HepG2 (cell line): ENCODE results near the gene CTAGE9. TPM values are rescaled to one million over a fixed set of nuclear protein-coding genes. Genes with fewer than 3 reads are reported as not detected.

Source experiments
- ATAC-seq: fragments of 200-7000 bp; cut with Tn5 transposase; 3 replicates; pipeline ENCODE4 v1.9.1; 2020; ENCODE audit warnings: mild to moderate bottlenecking, moderate library complexity
- BruUV-seq: library from RNA; stranded (reverse); fragments of 400-500 nt; replicated peaks from 2 replicates; lab custom pipeline; 2021; lab: Mats Ljungman, UMichigan
- CTCF ChIA-PET: fragments of 300-600 bp; formaldehyde crosslinking; extraction: SDS; loops from one replicate; lab custom pipeline; 2021; ENCODE audit warnings: low total read pairs, inconsistent platforms, low intra/inter-chr PET ratio; lab: Yijun Ruan, JAX
- POLR2A ChIA-PET: fragments of 350-600 bp; sonication (Branson Sonifier 250); formaldehyde crosslinking; loops from one replicate; lab custom pipeline; 2020; ENCODE audit warnings: antibody characterized with exemption, inconsistent platforms; lab: Yijun Ruan, JAX
- DNase-seq: peaks from one replicate; pipeline ENCODE4 v3.0.0-alpha.2; 2015; ENCODE audit warnings: low spot score
- FAIRE-seq: peaks from 3 replicates; lab custom pipeline; 2011; peaks lifted over from hg19 to GRCh38; lab: Jason Lieb, UNC
- H2AFZ ChIP-seq: one replicate; pipeline ENCODE4 v1.6.1; 2011; ENCODE audit warnings: low read length, inconsistent platforms
- H3K27ac ChIP-seq: fragments of 300-600 bp; 3 replicates; pipeline ENCODE4 v1.8.0; 2011; ENCODE audit warnings: mixed run types, mild to moderate bottlenecking, mixed read lengths, low read length, inconsistent platforms; ENCODE audit not compliant: insufficient read depth; ENCODE audit errors: extremely low read length
- H3K27me3 ChIP-seq, 2 experiments: fragments of 200-600 bp in 1 of 2; 2 replicates in 1 of 2; 3 replicates in 1 of 2; pipeline versions ENCODE4 v1.6.0 to v1.8.0; 2011; ENCODE audit warnings: low read length in 2 of 2, mild to moderate bottlenecking in 2 of 2, moderate library complexity in 2 of 2, inconsistent platforms in 1 of 2; ENCODE audit not compliant: insufficient read depth in 2 of 2, control insufficient read depth in 1 of 2
- H3K36me3 ChIP-seq, 2 experiments: fragments of 200-600 bp in 1 of 2; replicated peaks in 1 of 2; 2 replicates in 1 of 2; 3 replicates in 1 of 2; pipeline versions ENCODE4 v1.5.1 to v1.8.0; 2011; ENCODE audit warnings: low read length in 2 of 2, inconsistent platforms in 1 of 2; ENCODE audit not compliant: insufficient read depth in 2 of 2, control insufficient read depth in 1 of 2
- H3K4me1 ChIP-seq: 2 replicates; pipeline ENCODE4 v1.5.1; 2012; ENCODE audit warnings: low read length, inconsistent platforms; ENCODE audit not compliant: insufficient read depth
- H3K4me2 ChIP-seq: 2 replicates; pipeline ENCODE4 v1.6.0; 2011; ENCODE audit warnings: low read depth, low read length, inconsistent platforms
- H3K4me3 ChIP-seq, 3 experiments: fragments of 200-600 bp in 1 of 3; sonication (generic), shearing (Covaris generic) in 1 of 3; replicated peaks in 1 of 3; 2 replicates each; pipeline ENCODE4 v1.5.1; 2011 to 2016; ENCODE audit warnings: low read length in 3 of 3, inconsistent platforms in 2 of 3, low read depth in 2 of 3, mild to moderate bottlenecking in 2 of 3, control low read depth in 1 of 3, mixed read lengths in 1 of 3; ENCODE audit not compliant: insufficient read depth in 1 of 3
- H3K79me2 ChIP-seq: one replicate; pipeline ENCODE4 v1.6.1; 2011; ENCODE audit warnings: low read length, inconsistent platforms; ENCODE audit not compliant: insufficient read depth
- H3K9ac ChIP-seq: 2 replicates; pipeline ENCODE4 v1.6.0; 2011; ENCODE audit warnings: mild to moderate bottlenecking, low read depth, low read length, inconsistent platforms; ENCODE audit not compliant: insufficient read depth
- H3K9me3 ChIP-seq: 2 replicates; pipeline ENCODE4 v1.5.1; 2012; ENCODE audit warnings: mild to moderate bottlenecking, low read length
- H4K20me1 ChIP-seq: 2 replicates; pipeline ENCODE4 v1.6.0; 2011; ENCODE audit warnings: inconsistent platforms, mild to moderate bottlenecking, low read length, moderate library complexity; ENCODE audit not compliant: insufficient read depth
- BCL6 ChIP-seq: IDR thresholded peaks from 2 replicates; pipeline ENCODE4 v1.6.1; 2016; ENCODE audit warnings: missing genetic modification reagents, missing compliant biosample characterization
- GATAD2A ChIP-seq: IDR thresholded peaks from 2 replicates; pipeline ENCODE4 v1.6.1; 2016
- HNF1B ChIP-seq: sonication (generic); formaldehyde crosslinking; IDR thresholded peaks from 2 replicates; pipeline ENCODE4 v1.5.1; 2020; ENCODE audit warnings: mild to moderate bottlenecking, moderate library complexity, missing genetic modification reagents
- JARID2 ChIP-seq: sonication (generic); formaldehyde crosslinking; IDR thresholded peaks from 2 replicates; pipeline ENCODE4 v1.8.1; 2023; ENCODE audit warnings: missing genetic modification reagents, inconsistent platforms; ENCODE audit not compliant: insufficient replicate concordance
- WGBS: methylation state at CpG from one replicate; pipeline ENCODE4 v1.1.6; 2017; ENCODE audit warnings: low lambda C conversion rate; 5-methylcytosine and 5-hydroxymethylcytosine counted together
- in situ Hi-C: cut with HindIII; loops from 2 replicates; pipeline ENCODE4 v1.10.0; 2017; ENCODE audit warnings: low pct_unique_long_range_greater_than_20kb; ENCODE audit not compliant: extremely low pct_ligation_motif_present
- intact Hi-C: fragments of 100-400 bp; cut with micrococcal nuclease; formaldehyde crosslinking; loops from one replicate; pipeline ENCODE4 v1.10.0; 2022; ENCODE audit not compliant: unreplicated experiment
- polyA plus RNA-seq, 8 experiments: library from polyadenylated mRNA; depleted of rRNA in 3 of 8; stranded (reverse) in 7 of 8; unstranded in 1 of 8; fragments of >200 nt; fragmentation: Illumina TruSeq in 4 of 8; extraction: Trizol in 4 of 8; gene quantifications; 2 replicates each; pipeline versions ENCODE4 v1.2.1 to v1.2.3, GENCODE V29; 2011 to 2016; ENCODE audit warnings: low read depth in 4 of 8, missing spikeins in 1 of 8, mixed read lengths in 1 of 8; ENCODE audit not compliant: insufficient read depth in 1 of 8
- total RNA-seq, 5 experiments: library from RNA; depleted of rRNA; stranded (reverse); fragments of >200 nt; fragmentation: Illumina TruSeq; extraction: Trizol; gene quantifications; 2 replicates each; pipeline ENCODE4 v1.2.3, GENCODE V29; 2016; ENCODE audit warnings: low read depth in 1 of 5

CTAGE9 gene
- total and polyA plus RNA-seq, 2 of the 13 experiments (the other 11 are each of a cell fraction or from before 2014, with no cell fraction given) = not detected

- intact Hi-C loops (no loop called here), in situ Hi-C loops (no loop called here)
- Histone ChIP-seq H4K20me1 (no peaks in the 10 kb centered on the region), H3K27me3 (no peaks in the 10 kb centered on the region), H3K79me2 (no peaks in the 10 kb centered on the region), H3K4me3 (no peak overlapping the region), H2AFZ (no peak overlapping the region), H3K36me3 (peaks cover 13 to 61% of the 10 kb centered on the region in 2 experiments), H3K9me3 (peaks cover 9% of the 10 kb centered on the region), H3K27ac (peak overlapping the region; percentile 26), H3K4me2 (peak overlapping the region; percentile 3; the same call in 1 of the 2 replicates), H3K4me1 (peaks cover 28% of the 10 kb centered on the region), H3K9ac (no peak overlapping the region)
- ATAC-seq = no peak
- CTCF ChIA-PET = no interaction called here
- TF ChIP-seq BCL6 (CRISPR knock-in tag) (peak; percentile 58; the same call in 1 of the 2 replicates), JARID2 (CRISPR knock-in tag) (no peak)
- no peak for FAIRE-seq
- no TSS peak for BruUV-seq
- POLR2A ChIA-PET = no interaction called here
- WGBS = 97% methylated on average over 3 of the region's 3 CpGs
- no peak for DNase-seq
These were observed 17.6 kb upstream of the CTAGE9 start for GRCh38 chr6:131728296-131728939.

GRCh38 chr6:131727868-131728267 lies 17.1 kb upstream of the CTAGE9 start:
- Histone ChIP-seq H3K4me1 (peaks cover 28% of the 10 kb centered on the region), H3K9me3 (peaks cover 9% of the 10 kb centered on the region), H3K36me3 (peaks cover 15 to 63% of the 10 kb centered on the region in 2 experiments), H3K27ac (peak overlapping the region; percentile 26), H3K27me3 (no peaks in the 10 kb centered on the region), H2AFZ (no peak overlapping the region), H3K4me3 (no peak overlapping the region), H3K4me2 (no peak overlapping the region; the same call in 1 of the 2 replicates), H3K9ac (no peak overlapping the region), H3K79me2 (no peaks in the 10 kb centered on the region), H4K20me1 (no peaks in the 10 kb centered on the region)
- ChIA-PET POLR2A (no interaction called here), CTCF (no interaction called here)
- in situ Hi-C loops (no loop called here), intact Hi-C loops (no loop called here)
- WGBS = 64% methylated on average over 4 of the region's 4 CpGs
- 0 out of 2 replicates have a peak, but pooled peaks have one; percentile 17 for TF ChIP-seq GATAD2A (CRISPR knock-in tag)
- no peak for TF ChIP-seq HNF1B (CRISPR knock-in tag)
- ATAC-seq (no peak), DNase-seq (peak; percentile 45), FAIRE-seq (no peak)
- BruUV-seq = no TSS peak
